T-cell (primary cell): ENCODE measurements around the gene ARGLU1. TPM values are rescaled to one million over a fixed set of nuclear protein-coding genes. Genes with fewer than 3 reads are reported as not detected.

ENCODE experiments used
- ATAC-seq, 4 experiments: fragments of 200-7000 bp in 3 of 4; fragments of 150-1000 bp in 1 of 4; cut with Tn5 transposase; replicated peaks in 1 of 4; 1 replicate in 3 of 4; 2 replicates in 1 of 4; pipeline ENCODE4 v1.10.0; 2021; ENCODE audit warnings: moderate library complexity in 3 of 4, mild to moderate bottlenecking in 2 of 4, moderate number of reproducible peaks in 1 of 4
- CTCF ChIA-PET, 2 donors: fragments of 300-600 bp; sonication (Branson Sonifier 250); formaldehyde crosslinking; loops; one replicate each; lab custom pipeline; 2022; ENCODE audit warnings: antibody characterized with exemption in 2 of 2; lab: Charles Lee
- POLR2A ChIA-PET, 2 donors: fragments of 300-600 bp; sonication (Branson Sonifier 250); formaldehyde crosslinking; loops; one replicate each; lab custom pipeline; 2022; ENCODE audit warnings: antibody characterized with exemption in 2 of 2; lab: Charles Lee
- DNase-seq, 35 experiments: peaks; one replicate each; pipeline versions ENCODE4 v3.0.0 to v3.0.0-alpha.2; 2013 to 2023
- H3K27ac ChIP-seq: one replicate; pipeline ENCODE4 v1.5.1; 2013; ENCODE audit warnings: low read length
- H3K27me3 ChIP-seq, 2 experiments: replicated peaks in 1 of 2; 1 replicate in 1 of 2; 2 replicates in 1 of 2; pipeline versions ENCODE4 v1.6.1 to v1.7.0; 2013; ENCODE audit warnings: low read length in 1 of 2, mixed read lengths in 1 of 2; ENCODE audit not compliant: control insufficient read depth in 2 of 2, insufficient read depth in 2 of 2; ENCODE audit errors: extremely low read depth in 1 of 2
- H3K36me3 ChIP-seq, 2 donors: 1 replicate in 1 of 2; 2 replicates in 1 of 2; pipeline versions ENCODE4 v1.6.1 to v1.7.0; 2013; ENCODE audit warnings: low read length in 1 of 2; ENCODE audit not compliant: control insufficient read depth in 2 of 2, insufficient read depth in 1 of 2; ENCODE audit errors: extremely low read depth in 1 of 2
- H3K4me1 ChIP-seq, 2 experiments: 1 replicate in 1 of 2; 2 replicates in 1 of 2; pipeline versions ENCODE4 v1.6.1 to v1.7.0; 2013; ENCODE audit warnings: low read length in 2 of 2, mixed read lengths in 1 of 2; ENCODE audit not compliant: insufficient read depth in 2 of 2, control insufficient read depth in 1 of 2; ENCODE audit errors: extremely low read depth in 1 of 2
- H3K4me3 ChIP-seq, 2 donors: 1 replicate in 1 of 2; 2 replicates in 1 of 2; pipeline versions ENCODE4 v1.5.1 to v1.7.0; 2013; ENCODE audit warnings: mild to moderate bottlenecking in 2 of 2, low read length in 1 of 2, moderate library complexity in 1 of 2; ENCODE audit not compliant: control insufficient read depth in 1 of 2; ENCODE audit errors: extremely low read depth in 1 of 2
- H3K9me3 ChIP-seq: 2 replicates; pipeline ENCODE4 v1.7.0; 2013
- H3K27ac Mint-ChIP-seq, 2 donors: one replicate each; pipeline ENCODE4 v1.8.0; 2020 to 2021; ENCODE audit warnings: mild to moderate bottlenecking in 2 of 2, mixed read lengths in 2 of 2
- H3K27me3 Mint-ChIP-seq, 2 donors: one replicate each; pipeline ENCODE4 v1.8.0; 2021 to 2022; ENCODE audit warnings: mixed read lengths in 2 of 2
- H3K36me3 Mint-ChIP-seq: one replicate; pipeline ENCODE4 v1.8.0; 2021; ENCODE audit warnings: mixed read lengths
- H3K4me1 Mint-ChIP-seq, 3 donors: one replicate each; pipeline ENCODE4 v1.8.0; 2020 to 2022; ENCODE audit warnings: mixed read lengths in 3 of 3, mild to moderate bottlenecking in 1 of 3
- H3K4me3 Mint-ChIP-seq, 3 donors: one replicate each; pipeline ENCODE4 v1.8.0; 2020 to 2022; ENCODE audit warnings: mild to moderate bottlenecking in 3 of 3, mixed read lengths in 3 of 3, moderate library complexity in 3 of 3
- H3K9me3 Mint-ChIP-seq, 3 donors: one replicate each; pipeline ENCODE4 v1.8.0; 2020 to 2022; ENCODE audit warnings: mixed read lengths in 3 of 3
- WGBS: methylation state at CpG from one replicate; pipeline ENCODE4 v1.1.5; 2013; ENCODE audit warnings: missing lambda C conversion rate; ENCODE audit not compliant: insufficient coverage; 5-methylcytosine and 5-hydroxymethylcytosine counted together
- total RNA-seq, 35 experiments: library from RNA in 6 of 35; stranded (reverse) in 6 of 35; fragments of 120-200 nt in 1 of 35; gene quantifications; one replicate each; pipeline versions ENCODE4 v1.2.1 to v1.2.4 and lab custom pipeline; 2013 to 2026

The ARGLU1 gene
- total RNA-seq, 5 donors from 2014 or later (not counting 1 experiment from before 2014, with no cell fraction given): 158 to 197 (median 184) TPM

GRCh38 chr13:106548064-106548696 lies 19.8 kb downstream of the ARGLU1 start:
- Mint-ChIP-seq H3K36me3 (peaks cover 19% of the 10 kb centered on the region), H3K4me3 (no peak overlapping the region), H3K27me3 (no peaks in the 10 kb centered on the region), H3K9me3 (no peaks in the 10 kb centered on the region), H3K27ac (no peak overlapping the region), H3K4me1 (peaks cover 26 to 36% (median 34%) of the 10 kb centered on the region in 3 donors)
- Histone ChIP-seq H3K36me3 (peaks cover 0 to 63% of the 10 kb centered on the region in 2 donors), H3K9me3 (no peaks in the 10 kb centered on the region), H3K4me1 (no peaks in the 10 kb centered on the region), H3K27ac (no peak overlapping the region), H3K27me3 (no peaks in the 10 kb centered on the region), H3K4me3 (no peak overlapping the region)
- CTCF ChIA-PET: no interaction called here
- POLR2A ChIA-PET: no interaction called here
- DNase-seq: no peak
- ATAC-seq: no peak
- no CpG with 5 or more reads among the region's 3 CpGs for WGBS

- H3K9me3 Mint-ChIP-seq: no peaks in the 10 kb centered on the region
Observed at GRCh38 chr13:106541826-106542225, 26.1 kb downstream of the ARGLU1 start.

GRCh38 chr13:106540613-106541012 lies 27.3 kb downstream of the ARGLU1 start:
- Histone ChIP-seq H3K4me3 (no peak overlapping the region), H3K36me3 (peaks cover 0 to 20% of the 10 kb centered on the region in 2 donors), H3K27ac (no peak overlapping the region), H3K9me3 (no peaks in the 10 kb centered on the region), H3K4me1 (peaks cover 0 to 9% of the 10 kb centered on the region in 2 experiments), H3K27me3 (peaks cover 0 to 5% of the 10 kb centered on the region in 2 experiments)
- Mint-ChIP-seq H3K9me3 (no peaks in the 10 kb centered on the region), H3K27me3 (peaks cover 0 to 2% of the 10 kb centered on the region in 2 donors), H3K36me3 (peaks cover 14% of the 10 kb centered on the region), H3K4me1 (peaks cover 4 to 7% (median 4%) of the 10 kb centered on the region in 3 donors), H3K27ac (no peak overlapping the region), H3K4me3 (no peak overlapping the region)
- DNase-seq (no peak), ATAC-seq (no peak)
- ChIA-PET POLR2A (no interaction called here), CTCF (interaction anchor here in 1 of 2 donors (1.1 kb wide), 1 partner anchor 9 kb away, joined by 3 read pairs; no protein-coding TSS in a partner anchor)
- 88% methylated on average over 3 of the region's 4 CpGs for WGBS

More at GRCh38 chr13:106541826-106542225, 26.1 kb downstream of the ARGLU1 start:
- peaks cover 0 to 23% of the 10 kb centered on the region in 2 donors for H3K36me3 ChIP-seq
- Mint-ChIP-seq H3K27me3 (no peaks in the 10 kb centered on the region), H3K36me3 (peaks cover 14% of the 10 kb centered on the region), H3K4me3 (no peak overlapping the region), H3K27ac (no peak overlapping the region), H3K4me1 (peaks cover 0 to under 1% (median 0%) of the 10 kb centered on the region in 3 donors)
- no peaks in the 10 kb centered on the region for H3K9me3 ChIP-seq
- no peak for ATAC-seq
- ChIA-PET CTCF (interaction anchor here (0.5 to 0.6 kb wide), 5 partner anchors 12 to 634 kb away, joined by 3 to 4 read pairs (median 4); no protein-coding TSS in a partner anchor), POLR2A (interaction anchor here (0.5 to 0.6 kb wide), 2 partner anchors 25 to 472 kb away, joined by 4 read pairs; no protein-coding TSS in a partner anchor)
- no CpG with 5 or more reads among the region's 1 CpG for WGBS
- no peaks in the 10 kb centered on the region for H3K27me3 ChIP-seq
- no peaks in the 10 kb centered on the region for H3K4me1 ChIP-seq
- no peak for DNase-seq
- H3K4me3 ChIP-seq: no peak overlapping the region
- no peak overlapping the region for H3K27ac ChIP-seq

DNA sequence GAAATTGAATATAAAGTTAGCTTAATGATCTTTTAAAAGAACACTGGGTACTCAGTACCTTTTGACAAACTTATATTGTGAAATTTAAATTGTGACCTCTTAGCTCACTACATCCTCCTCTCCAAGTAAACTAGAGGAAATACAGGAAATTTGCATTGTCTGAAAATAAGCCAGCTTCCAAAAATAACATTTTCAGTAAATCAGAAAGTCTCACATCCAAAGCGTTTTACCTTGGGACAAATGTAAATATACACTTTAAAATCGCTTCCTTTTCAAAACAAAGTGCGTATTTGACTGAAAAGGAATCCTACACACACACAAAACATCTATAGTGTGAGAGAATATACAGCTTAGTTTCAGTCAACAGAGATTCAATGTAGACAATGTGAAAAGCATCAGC lies 30.4 kb downstream of the ARGLU1 start:
- H3K27ac Mint-ChIP-seq: no peak overlapping the region
- no CpG with 5 or more reads among the region's 3 CpGs for WGBS
- no peak overlapping the region for H3K27ac ChIP-seq
- H3K27me3 Mint-ChIP-seq: peaks cover 10 to 20% of the 10 kb centered on the region in 2 donors
- no peaks in the 10 kb centered on the region for H3K9me3 Mint-ChIP-seq
- ATAC-seq (no peak), DNase-seq (no peak)
- no peaks in the 10 kb centered on the region for H3K36me3 ChIP-seq
- ChIA-PET CTCF (interaction anchor here (0.6 to 2.4 kb wide), 9 partner anchors 18 to 1764 kb away, joined by 3 to 9 read pairs (median 4); no protein-coding TSS in a partner anchor), POLR2A (no interaction called here)
- peaks cover 12% of the 10 kb centered on the region for H3K36me3 Mint-ChIP-seq
- H3K4me3 ChIP-seq: no peak overlapping the region
- H3K4me3 Mint-ChIP-seq: peak overlapping the region in 1 of 3 donors; percentile 25
- H3K27me3 ChIP-seq: peaks cover 2 to 25% of the 10 kb centered on the region in 2 experiments
- H3K4me1 ChIP-seq: peaks cover 9 to 23% of the 10 kb centered on the region in 2 experiments
- H3K9me3 ChIP-seq: no peaks in the 10 kb centered on the region
- H3K4me1 Mint-ChIP-seq: peaks cover 19 to 21% (median 20%) of the 10 kb centered on the region in 3 donors

DNA sequence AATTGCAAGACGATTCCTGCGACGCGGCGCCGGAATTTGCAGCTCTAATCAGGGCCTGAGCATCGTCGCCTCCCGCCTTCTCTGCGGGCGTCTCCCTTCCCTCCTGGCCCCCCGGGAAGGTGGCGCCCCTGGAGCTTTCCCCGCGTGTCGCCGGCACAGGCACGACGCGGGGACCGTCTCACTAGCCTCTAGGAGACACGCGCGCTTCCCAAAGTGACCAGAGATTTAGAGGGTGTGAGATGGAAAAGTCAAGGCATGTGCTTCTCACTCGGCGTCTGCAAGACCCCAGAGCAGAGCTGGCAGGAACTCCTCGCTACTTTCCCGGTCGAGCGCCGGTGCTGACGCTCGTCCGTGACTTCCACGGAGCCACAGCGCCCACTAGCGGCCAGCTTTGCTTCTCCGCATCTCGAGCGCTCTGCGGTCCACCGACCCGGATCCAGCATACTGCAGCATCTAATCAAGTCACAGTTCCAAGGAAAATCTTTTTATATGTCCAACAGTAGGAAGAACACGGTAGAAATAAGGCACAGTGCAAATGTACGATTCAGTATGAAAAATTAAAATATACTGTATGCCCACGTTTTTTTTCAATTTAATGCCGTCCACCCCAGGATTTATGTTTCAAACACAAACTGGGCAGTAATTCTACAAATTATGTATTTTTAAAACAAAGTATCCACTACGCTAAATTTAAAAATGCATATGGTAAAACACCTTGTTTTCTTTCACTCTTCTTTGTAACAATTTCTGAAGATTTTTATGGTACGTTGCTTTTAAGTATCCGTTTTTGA lies 31.5 kb downstream of the ARGLU1 start:
- Histone ChIP-seq H3K36me3 (no peaks in the 10 kb centered on the region), H3K4me1 (peaks cover 9 to 24% of the 10 kb centered on the region in 2 experiments), H3K27me3 (peaks cover 8 to 27% of the 10 kb centered on the region in 2 experiments), H3K27ac (no peak overlapping the region), H3K9me3 (no peaks in the 10 kb centered on the region), H3K4me3 (peak overlapping the region; percentile 63 to 71)
- CTCF ChIA-PET: interaction anchor here (0.6 to 2.4 kb wide), 16 partner anchors 9 to 1965 kb away, joined by 3 to 11 read pairs (median 4); partner anchors contain the start of gene ARGLU1 (in 1 of the 2)
- H3K27me3 Mint-ChIP-seq: peaks cover 19 to 28% of the 10 kb centered on the region in 2 donors
- H3K9me3 Mint-ChIP-seq: no peaks in the 10 kb centered on the region
- ATAC-seq (peak; percentile 38 to 53 (median 42)), DNase-seq (peak; percentile 52 to 94 (median 82))
- H3K27ac Mint-ChIP-seq: peak overlapping the region; percentile 18 to 66
- peaks cover 4% of the 10 kb centered on the region for H3K36me3 Mint-ChIP-seq
- POLR2A ChIA-PET: no interaction called here
- WGBS: under 1% methylated on average over 41 of the region's 50 CpGs
- peak overlapping the region; percentile 89 to 90 (median 90) for H3K4me3 Mint-ChIP-seq
- peaks cover 21 to 25% (median 21%) of the 10 kb centered on the region in 3 donors for H3K4me1 Mint-ChIP-seq
